Thoracic aorta (tissue), 2 donors: ENCODE results near the gene ROPN1. TPM values are rescaled to one million over a fixed set of nuclear protein-coding genes. Genes with fewer than 3 reads are reported as not detected.

Experiments used
- ATAC-seq: fragments of 150-250 bp; one replicate; pipeline ENCODE4 v1.8.0; 2017; ENCODE audit warnings: low read depth; ENCODE audit not compliant: insufficient number of reproducible peaks, low FRiP score
- DNase-seq: peaks from one replicate; pipeline ENCODE4 v3.0.0-alpha.2; 2020; ENCODE audit warnings: low spot score
- H3K27ac ChIP-seq, 2 donors: fragments of 200-600 bp; sonication (generic); 1 replicate in 1 of 2; 2 replicates in 1 of 2; pipeline ENCODE4 v1.5.1; 2016; ENCODE audit warnings: mild to moderate bottlenecking in 2 of 2, moderate library complexity in 2 of 2
- H3K27me3 ChIP-seq: fragments of 200-600 bp; sonication (generic); replicated peaks from 2 replicates; pipeline ENCODE4 v1.6.0; 2016; ENCODE audit warnings: mild to moderate bottlenecking; ENCODE audit not compliant: insufficient read depth
- H3K36me3 ChIP-seq: fragments of 200-600 bp; sonication (generic); one replicate; pipeline ENCODE4 v1.5.1; 2016
- H3K4me1 ChIP-seq, 2 donors: fragments of 200-600 bp; sonication (generic); 1 replicate in 1 of 2; 2 replicates in 1 of 2; pipeline versions ENCODE4 v1.5.1 to v1.6.0; 2016; ENCODE audit warnings: low read depth in 2 of 2, mild to moderate bottlenecking in 1 of 2; ENCODE audit not compliant: control insufficient read depth in 1 of 2
- H3K4me3 ChIP-seq: fragments of 200-600 bp; sonication (generic); 2 replicates; pipeline ENCODE4 v1.5.1; 2016; ENCODE audit warnings: mild to moderate bottlenecking
- H3K9me3 ChIP-seq: fragments of 200-600 bp; sonication (generic); 2 replicates; pipeline ENCODE4 v1.5.1; 2016
- CTCF ChIP-seq: fragments of 200-600 bp; sonication (generic); IDR thresholded peaks from one replicate; pipeline ENCODE4 v1.5.1; 2019; ENCODE audit warnings: antibody characterized with exemption
- total RNA-seq, 2 donors: library from RNA; depleted of rRNA; stranded (reverse); fragments of >200 nt; gene quantifications; one replicate each; pipeline versions ENCODE4 v1.1.0 to v1.2.3, GENCODE V29; 2016

ROPN1 gene
- total RNA-seq, 2 donors from 2014 or later, result not detected

GRCh38 chr3:123961508-123961856, 30.4 kb downstream of the ROPN1 start:
- Histone ChIP-seq H3K27me3 (no peaks in the 10 kb centered on the region), H3K27ac (peak overlapping the region; percentile 81 to 86), H3K4me3 (peak overlapping the region; percentile 83), H3K9me3 (no peaks in the 10 kb centered on the region), H3K36me3 (no peaks in the 10 kb centered on the region), H3K4me1 (peaks cover 3 to 19% of the 10 kb centered on the region in 2 donors)
- DNase-seq (no peak), ATAC-seq (no peak)
- no peak for TF ChIP-seq CTCF

- Histone ChIP-seq H3K27ac (peak within 1 kb of the TSS; percentile 81 to 86), H3K4me1 (peaks cover 3 to 19% of the 10 kb centered on the region in 2 donors), H3K9me3 (no peaks in the 10 kb centered on the region), H3K27me3 (no peaks in the 10 kb centered on the region), H3K4me3 (peak within 1 kb of the TSS; percentile 83), H3K36me3 (no peaks in the 10 kb centered on the region)
- DNase-seq (peak; percentile 88), ATAC-seq (peak; percentile 89)
- peak; percentile 11 for TF ChIP-seq CTCF
Measured at GRCh38 chr3:123960781-123961507, 31.0 kb downstream of the ROPN1 start, which contains the start of gene CCDC14. CCDC14 (minus strand) TSS chr3:123961229; CDS start chr3:123961173, 56 bp downstream.

- no peak for DNase-seq
- no peak for ATAC-seq
- Histone ChIP-seq H3K36me3 (peaks cover 8% of the 10 kb centered on the region), H3K4me1 (peaks cover 1 to 8% of the 10 kb centered on the region in 2 donors), H3K27ac (no peak overlapping the region), H3K27me3 (no peaks in the 10 kb centered on the region), H3K4me3 (no peak overlapping the region), H3K9me3 (no peaks in the 10 kb centered on the region)
- TF ChIP-seq CTCF, result no peak
Measured at GRCh38 chr3:123953735-123954134, 38.2 kb downstream of the ROPN1 start.

GRCh38 chr3:123952844-123953520, 38.9 kb downstream of the ROPN1 start:
- H3K27ac ChIP-seq, result no peak overlapping the region
- no peak for ATAC-seq
- peaks cover 0 to 2% of the 10 kb centered on the region in 2 donors for H3K4me1 ChIP-seq
- no peaks in the 10 kb centered on the region for H3K27me3 ChIP-seq
- no peak overlapping the region for H3K4me3 ChIP-seq
- H3K9me3 ChIP-seq, result no peaks in the 10 kb centered on the region
- DNase-seq, result no peak
- H3K36me3 ChIP-seq, result peaks cover 8% of the 10 kb centered on the region
- TF ChIP-seq CTCF, result no peak
